ENCODE measurements around the gene C22orf23. TPM values are rescaled to one million over a fixed set of nuclear protein-coding genes. Genes with fewer than 3 reads are reported as not detected.
A peak's percentile ranks its signal among the peaks of the same experiment; 100 is the strongest.

The C22orf23 gene
- total RNA-seq, 2 experiments from 2014 or later: not detected

- ATAC-seq (ENCODE audit: poor library complexity): no peak
- intact Hi-C loops (cut with DNase I, micrococcal nuclease): no loop called here
- DNase-seq: no peak
- no peaks in the 10 kb centered on the region for H3K4me1 Mint-ChIP-seq (ENCODE audit: low read depth)
- H3K27ac ChIP-seq (ENCODE audit: low read depth in 1 of 2, low read length in 2 of 2): no peak overlapping the region
- no peaks in the 10 kb centered on the region for H3K36me3 ChIP-seq (ENCODE audit: insufficient read depth, low read length)
- H3K9me3 Mint-ChIP-seq: no peaks in the 10 kb centered on the region
- CTCF ChIA-PET: no interaction called here
- H3K4me3 Mint-ChIP-seq: no peak overlapping the region
- H3K27ac Mint-ChIP-seq: no peak overlapping the region
- H3K27me3 Mint-ChIP-seq: no peaks in the 10 kb centered on the region
- H3K36me3 Mint-ChIP-seq (ENCODE audit: low read depth): peaks cover 7% of the 10 kb centered on the region
- no peaks in the 10 kb centered on the region for H3K4me1 ChIP-seq (ENCODE audit: insufficient read depth, low read length)
- no peaks in the 10 kb centered on the region for H3K27me3 ChIP-seq (ENCODE audit: control insufficient read depth in 1 of 2, insufficient read depth in 2 of 2, low read length in 2 of 2)
- peaks cover 0 to 4% of the 10 kb centered on the region in 2 experiments for H3K9me3 ChIP-seq (ENCODE audit: control insufficient read depth in 1 of 2, insufficient read depth in 1 of 2, low read length in 2 of 2)
- POLR2A ChIA-PET: no interaction called here
- no peak overlapping the region for H3K4me3 ChIP-seq (ENCODE audit: low read length)
- TF ChIP-seq, protein P1, sequence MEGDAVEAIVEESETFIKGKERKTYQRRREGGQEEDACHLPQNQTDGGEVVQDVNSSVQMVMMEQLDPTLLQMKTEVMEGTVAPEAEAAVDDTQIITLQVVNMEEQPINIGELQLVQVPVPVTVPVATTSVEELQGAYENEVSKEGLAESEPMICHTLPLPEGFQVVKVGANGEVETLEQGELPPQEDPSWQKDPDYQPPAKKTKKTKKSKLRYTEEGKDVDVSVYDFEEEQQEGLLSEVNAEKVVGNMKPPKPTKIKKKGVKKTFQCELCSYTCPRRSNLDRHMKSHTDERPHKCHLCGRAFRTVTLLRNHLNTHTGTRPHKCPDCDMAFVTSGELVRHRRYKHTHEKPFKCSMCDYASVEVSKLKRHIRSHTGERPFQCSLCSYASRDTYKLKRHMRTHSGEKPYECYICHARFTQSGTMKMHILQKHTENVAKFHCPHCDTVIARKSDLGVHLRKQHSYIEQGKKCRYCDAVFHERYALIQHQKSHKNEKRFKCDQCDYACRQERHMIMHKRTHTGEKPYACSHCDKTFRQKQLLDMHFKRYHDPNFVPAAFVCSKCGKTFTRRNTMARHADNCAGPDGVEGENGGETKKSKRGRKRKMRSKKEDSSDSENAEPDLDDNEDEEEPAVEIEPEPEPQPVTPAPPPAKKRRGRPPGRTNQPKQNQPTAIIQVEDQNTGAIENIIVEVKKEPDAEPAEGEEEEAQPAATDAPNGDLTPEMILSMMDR (IDR thresholded peaks at IDR 0.05): no peak
Observed at GRCh38 chr22:37985050-37985585, 31.7 kb upstream of the C22orf23 start.

GRCh38 chr22:37983860-37984791 is 30.7 kb upstream of the C22orf23 start, which contains the start of gene SOX10:
Gene SOX10, minus strand, starts transcription at chr22:37984555. Its CDS starts 771 bp downstream, at chr22:37983784.
- Histone ChIP-seq H3K27me3 (ENCODE audit: control insufficient read depth in 1 of 2, insufficient read depth in 2 of 2, low read length in 2 of 2) (no peaks in the 10 kb centered on the region), H3K4me1 (ENCODE audit: insufficient read depth, low read length) (no peaks in the 10 kb centered on the region), H3K9me3 (ENCODE audit: control insufficient read depth in 1 of 2, insufficient read depth in 1 of 2, low read length in 2 of 2) (peaks cover 0 to 4% of the 10 kb centered on the region in 2 experiments), H3K36me3 (ENCODE audit: insufficient read depth, low read length) (no peaks in the 10 kb centered on the region), H3K4me3 (ENCODE audit: low read length) (no peak within 1 kb of the TSS), H3K27ac (ENCODE audit: low read depth in 1 of 2, low read length in 2 of 2) (no peak within 1 kb of the TSS)
- Mint-ChIP-seq H3K27me3 (no peaks in the 10 kb centered on the region), H3K36me3 (ENCODE audit: low read depth) (peaks cover 7% of the 10 kb centered on the region), H3K4me1 (ENCODE audit: low read depth) (no peaks in the 10 kb centered on the region), H3K9me3 (no peaks in the 10 kb centered on the region), H3K4me3 (no peak within 1 kb of the TSS), H3K27ac (no peak within 1 kb of the TSS)
- POLR2A ChIA-PET: interaction anchor here (0.6 kb wide), 1 partner anchor 41 kb away, joined by 3 read pairs; no protein-coding TSS in a partner anchor
- no peak for DNase-seq
- TF ChIP-seq, protein P1 (IDR thresholded peaks at IDR 0.05): no peak
- ATAC-seq (ENCODE audit: poor library complexity): no peak
- CTCF ChIA-PET: no interaction called here
- intact Hi-C loops (cut with DNase I, micrococcal nuclease): no loop called here

- Mint-ChIP-seq H3K4me1 (ENCODE audit: low read depth) (no peaks in the 10 kb centered on the region), H3K27ac (no peak overlapping the region), H3K36me3 (ENCODE audit: low read depth) (peaks cover 7% of the 10 kb centered on the region), H3K9me3 (no peaks in the 10 kb centered on the region), H3K27me3 (no peaks in the 10 kb centered on the region), H3K4me3 (no peak overlapping the region)
- ChIA-PET CTCF (no interaction called here), POLR2A (no interaction called here)
- H3K9me3 ChIP-seq (ENCODE audit: control insufficient read depth in 1 of 2, insufficient read depth in 1 of 2, low read length in 2 of 2): peaks cover 0 to 4% of the 10 kb centered on the region in 2 experiments
- H3K27ac ChIP-seq (ENCODE audit: low read depth in 1 of 2, low read length in 2 of 2): no peak overlapping the region
- TF ChIP-seq, protein P1 (IDR thresholded peaks at IDR 0.05): peak; percentile 15
- no peak for ATAC-seq (ENCODE audit: poor library complexity)
- no peaks in the 10 kb centered on the region for H3K36me3 ChIP-seq (ENCODE audit: insufficient read depth, low read length)
- intact Hi-C loops (cut with DNase I, micrococcal nuclease): no loop called here
- no peak overlapping the region for H3K4me3 ChIP-seq (ENCODE audit: low read length)
- no peaks in the 10 kb centered on the region for H3K27me3 ChIP-seq (ENCODE audit: control insufficient read depth in 1 of 2, insufficient read depth in 2 of 2, low read length in 2 of 2)
- no peaks in the 10 kb centered on the region for H3K4me1 ChIP-seq (ENCODE audit: insufficient read depth, low read length)
- DNase-seq: no peak
Observed at GRCh38 chr22:37982938-37983859, 29.8 kb upstream of the C22orf23 start.
